ENCODE data around the gene SFI1.

DNA sequence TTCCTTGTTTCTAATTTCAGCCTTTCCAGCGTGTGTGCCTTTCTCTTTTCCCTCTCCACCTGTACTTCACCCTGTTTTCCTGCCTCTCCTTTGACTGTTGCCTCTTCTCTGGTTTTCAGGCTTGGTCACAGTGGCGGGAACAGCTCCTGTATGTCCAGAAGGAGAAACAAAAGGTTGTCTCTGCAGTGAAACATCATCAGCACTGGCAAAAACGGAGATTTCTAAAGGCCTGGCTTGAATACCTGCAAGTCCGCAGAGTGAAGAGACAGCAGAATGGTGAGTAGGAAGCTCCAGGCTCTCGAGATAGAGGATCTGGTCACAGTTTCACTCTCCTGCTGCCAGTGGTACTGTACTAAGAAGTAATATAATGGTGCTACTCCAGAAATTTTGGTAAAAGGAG, 76.6 kb downstream of the SFI1 start:
- TF ChIP-seq, protein P1, sequence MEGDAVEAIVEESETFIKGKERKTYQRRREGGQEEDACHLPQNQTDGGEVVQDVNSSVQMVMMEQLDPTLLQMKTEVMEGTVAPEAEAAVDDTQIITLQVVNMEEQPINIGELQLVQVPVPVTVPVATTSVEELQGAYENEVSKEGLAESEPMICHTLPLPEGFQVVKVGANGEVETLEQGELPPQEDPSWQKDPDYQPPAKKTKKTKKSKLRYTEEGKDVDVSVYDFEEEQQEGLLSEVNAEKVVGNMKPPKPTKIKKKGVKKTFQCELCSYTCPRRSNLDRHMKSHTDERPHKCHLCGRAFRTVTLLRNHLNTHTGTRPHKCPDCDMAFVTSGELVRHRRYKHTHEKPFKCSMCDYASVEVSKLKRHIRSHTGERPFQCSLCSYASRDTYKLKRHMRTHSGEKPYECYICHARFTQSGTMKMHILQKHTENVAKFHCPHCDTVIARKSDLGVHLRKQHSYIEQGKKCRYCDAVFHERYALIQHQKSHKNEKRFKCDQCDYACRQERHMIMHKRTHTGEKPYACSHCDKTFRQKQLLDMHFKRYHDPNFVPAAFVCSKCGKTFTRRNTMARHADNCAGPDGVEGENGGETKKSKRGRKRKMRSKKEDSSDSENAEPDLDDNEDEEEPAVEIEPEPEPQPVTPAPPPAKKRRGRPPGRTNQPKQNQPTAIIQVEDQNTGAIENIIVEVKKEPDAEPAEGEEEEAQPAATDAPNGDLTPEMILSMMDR (IDR thresholded peaks at IDR 0.05; ENCODE audit: borderline replicate concordance, extremely low read depth, low read length, poor library complexity, severe bottlenecking) = no peak
- no peak for TF ChIP-seq EZH2 (IDR thresholded peaks at IDR 0.05; ENCODE audit: borderline replicate concordance, low read depth, low read length, severe bottlenecking)

All from DND-41 (cell line).